Measurements from ENCODE around the gene ATG3. TPM values are rescaled to one million over a fixed set of nuclear protein-coding genes. Genes with fewer than 3 reads are reported as not detected.

Gene ATG3
- 10 to 100 TPM; 35.1 to 65.8 (median 50.3) TPM for total RNA-seq
- polyA plus RNA-seq, result 10 to 100 TPM; 70.9 to 75.8 TPM
- 39.7 reads per million, percentile 66 among the genes with 10 or more reads in this experiment for total RNA-seq

DNA sequence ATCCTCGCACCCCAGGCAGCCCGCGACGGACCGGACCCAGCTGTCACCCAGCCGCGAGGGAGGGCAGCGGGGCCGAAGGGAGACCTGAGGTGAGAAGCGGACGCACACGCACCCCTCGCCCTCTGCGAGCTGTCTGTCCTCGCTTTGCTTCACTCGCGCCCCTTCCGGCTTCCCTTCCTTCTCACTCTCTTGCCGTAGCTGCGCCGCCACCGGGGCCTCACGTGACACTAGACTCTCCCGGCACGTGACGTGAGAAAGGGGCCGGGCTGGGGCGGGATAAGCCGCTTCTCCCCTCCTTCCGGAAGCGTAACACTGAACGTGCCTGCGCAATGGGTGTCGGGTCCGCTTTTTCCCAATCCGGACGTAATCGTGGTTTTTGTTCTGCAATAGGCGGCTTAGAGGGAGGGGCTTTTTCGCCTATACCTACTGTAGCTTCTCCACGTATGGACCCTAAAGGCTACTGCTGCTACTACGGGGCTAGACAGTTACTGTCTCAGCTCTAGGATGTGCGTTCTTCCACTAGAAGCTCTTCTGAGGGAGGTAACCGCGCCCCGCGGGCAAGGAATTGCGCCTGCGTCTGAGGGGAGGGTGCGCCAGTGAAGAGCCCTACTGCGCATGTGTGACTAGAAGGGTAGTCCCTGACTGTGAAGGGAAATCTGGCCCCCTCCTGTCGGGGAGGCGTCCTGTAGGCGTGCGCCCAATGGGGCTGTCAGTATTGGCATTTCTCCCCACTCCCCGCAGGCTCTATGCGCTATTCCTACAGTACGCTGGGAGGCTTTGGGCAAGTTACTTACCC is at the start of gene ATG3, which contains the start of gene SLC35A5:
ATG3 (minus strand) TSS at position 229 of the 796 bp plus-strand sequence. CDS start 434 bp downstream, outside the sequence.
SLC35A5 (plus strand) TSS at position 312 of the 796 bp plus-strand sequence. CDS start 1,359 bp downstream, outside the sequence.
- no peaks in the 10 kb centered on the region for H3K27me3 ChIP-seq (ENCODE audit: control insufficient read depth in 2 of 2, insufficient read depth in 2 of 2, low read length in 2 of 2)
- H3K36me3 ChIP-seq (ENCODE audit: control insufficient read depth in 2 of 3, insufficient read depth in 3 of 3, low read length in 3 of 3), result peaks cover 0 to 8% (median 0%) of the 10 kb centered on the region in 3 experiments
- ATAC-seq (peak; percentile 88), DNase-seq (peak; percentile 97 to 100 (median 99))
- H3K4me3 Mint-ChIP-seq, result peak within 1 kb of the TSS; percentile 93 to 100 (median 98)
- peaks cover 3 to 31% (median 21%) of the 10 kb centered on the region in 5 donors for H3K36me3 Mint-ChIP-seq
- no peaks in the 10 kb centered on the region for H3K9me3 ChIP-seq (ENCODE audit: control insufficient read depth in 2 of 3, low read length in 3 of 3)
- CTCF ChIA-PET, result interaction anchor here (0.6 to 0.7 kb wide), 2 partner anchors 415 to 425 kb away, joined by 3 to 5 read pairs; no protein-coding TSS in a partner anchor
- H3K4me1 ChIP-seq (ENCODE audit: control insufficient read depth in 2 of 2, insufficient read depth in 2 of 2, low read length in 2 of 2), result peaks cover 13 to 15% of the 10 kb centered on the region in 2 donors
- POLR2A ChIA-PET, result interaction anchor here (0.5 to 3.7 kb wide), 14 partner anchors 10 to 953 kb away, joined by 3 to 24 read pairs (median 4); partner anchors contain the start of genes CD200, GTPBP8 and SPICE1
- intact Hi-C loops (cut with micrococcal nuclease), result loop anchor here (1.0 to 10.0 kb wide), 26 partner anchors 15 to 1653 kb away; partner anchors contain the start of genes ABHD10 (in 2 of the 2), CCDC191 (in 2 of the 2), QTRT2 (in 2 of the 2) and USF3 (in 2 of the 2)
- H3K27me3 Mint-ChIP-seq, result no peaks in the 10 kb centered on the region
- H3K9me3 Mint-ChIP-seq, result peaks cover 0 to 7% (median 0%) of the 10 kb centered on the region in 11 donors
- peak within 1 kb of the TSS; percentile 86 for H3K4me3 ChIP-seq (ENCODE audit: low read length)
- H3K4me1 Mint-ChIP-seq, result peaks cover 25 to 73% (median 59%) of the 10 kb centered on the region in 7 donors
- peak within 1 kb of the TSS; percentile 96 to 100 (median 99) for H3K27ac Mint-ChIP-seq
- H3K27ac ChIP-seq (ENCODE audit: low read depth, low read length), result peak within 1 kb of the TSS; percentile 91

- Mint-ChIP-seq H3K4me3 (no peak overlapping the region), H3K27ac (no peak overlapping the region), H3K27me3 (peaks cover 11 to 32% (median 17%) of the 10 kb centered on the region in 5 donors), H3K9me3 (no peaks in the 10 kb centered on the region), H3K36me3 (no peaks in the 10 kb centered on the region), H3K4me1 (peaks cover 0 to 5% (median 0%) of the 10 kb centered on the region in 7 donors)
- ChIA-PET CTCF (no interaction called here), POLR2A (no interaction called here)
- H3K4me3 ChIP-seq (ENCODE audit: low read length), result no peak overlapping the region
- intact Hi-C loops (cut with micrococcal nuclease), result no loop called here
- H3K36me3 ChIP-seq (ENCODE audit: control insufficient read depth in 2 of 3, insufficient read depth in 3 of 3, low read length in 3 of 3), result no peaks in the 10 kb centered on the region
- ATAC-seq (no peak), DNase-seq (no peak)
- H3K27me3 ChIP-seq (ENCODE audit: control insufficient read depth in 2 of 2, insufficient read depth in 2 of 2, low read length in 2 of 2), result no peaks in the 10 kb centered on the region
- no peaks in the 10 kb centered on the region for H3K9me3 ChIP-seq (ENCODE audit: control insufficient read depth in 2 of 3, low read length in 3 of 3)
- no peaks in the 10 kb centered on the region for H3K4me1 ChIP-seq (ENCODE audit: control insufficient read depth in 2 of 2, insufficient read depth in 2 of 2, low read length in 2 of 2)
- H3K27ac ChIP-seq (ENCODE audit: low read depth, low read length), result no peak overlapping the region
Measured at GRCh38 chr3:112610121-112610520, 48.4 kb upstream of the ATG3 start.

DNA sequence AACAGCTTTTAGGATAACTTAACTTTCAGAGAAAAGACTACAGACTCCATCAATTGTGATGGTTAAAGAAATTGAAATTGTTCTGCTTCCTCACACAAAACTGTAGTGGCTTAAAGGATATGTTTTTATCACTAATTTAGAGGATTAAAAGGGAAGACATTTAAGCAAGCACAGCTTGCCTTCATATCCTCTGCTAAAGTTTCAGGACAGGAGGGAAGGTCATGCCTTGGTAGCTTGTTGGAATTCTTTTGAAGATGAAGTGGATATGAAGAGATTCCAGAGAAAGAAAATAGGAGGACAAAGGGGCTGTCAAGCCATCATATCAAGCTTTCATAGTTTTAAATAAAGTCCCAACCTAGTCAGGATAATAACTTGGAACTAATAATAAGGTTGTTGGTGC is 46.1 kb upstream of the ATG3 start:
- no peak overlapping the region for H3K27ac Mint-ChIP-seq
- Histone ChIP-seq H3K36me3 (ENCODE audit: control insufficient read depth in 2 of 3, insufficient read depth in 3 of 3, low read length in 3 of 3) (no peaks in the 10 kb centered on the region), H3K4me1 (ENCODE audit: control insufficient read depth in 2 of 2, insufficient read depth in 2 of 2, low read length in 2 of 2) (no peaks in the 10 kb centered on the region), H3K27me3 (ENCODE audit: control insufficient read depth in 2 of 2, insufficient read depth in 2 of 2, low read length in 2 of 2) (no peaks in the 10 kb centered on the region), H3K27ac (ENCODE audit: low read depth, low read length) (no peak overlapping the region), H3K4me3 (ENCODE audit: low read length) (no peak overlapping the region), H3K9me3 (ENCODE audit: control insufficient read depth in 2 of 3, low read length in 3 of 3) (no peaks in the 10 kb centered on the region)
- ATAC-seq, result no peak
- no peak overlapping the region for H3K4me3 Mint-ChIP-seq
- no peak for DNase-seq
- peaks cover 0 to 12% (median 0%) of the 10 kb centered on the region in 7 donors for H3K4me1 Mint-ChIP-seq
- H3K36me3 Mint-ChIP-seq, result no peaks in the 10 kb centered on the region
- peaks cover 0 to 3% (median 0%) of the 10 kb centered on the region in 11 donors for H3K9me3 Mint-ChIP-seq
- peaks cover 11 to 31% (median 16%) of the 10 kb centered on the region in 5 donors for H3K27me3 Mint-ChIP-seq
- POLR2A ChIA-PET, result no interaction called here
- CTCF ChIA-PET, result interaction anchor here (0.6 kb wide), 1 partner anchor 406 kb away, joined by 4 read pairs; no protein-coding TSS in a partner anchor
- intact Hi-C loops (cut with micrococcal nuclease), result no loop called here

DNA sequence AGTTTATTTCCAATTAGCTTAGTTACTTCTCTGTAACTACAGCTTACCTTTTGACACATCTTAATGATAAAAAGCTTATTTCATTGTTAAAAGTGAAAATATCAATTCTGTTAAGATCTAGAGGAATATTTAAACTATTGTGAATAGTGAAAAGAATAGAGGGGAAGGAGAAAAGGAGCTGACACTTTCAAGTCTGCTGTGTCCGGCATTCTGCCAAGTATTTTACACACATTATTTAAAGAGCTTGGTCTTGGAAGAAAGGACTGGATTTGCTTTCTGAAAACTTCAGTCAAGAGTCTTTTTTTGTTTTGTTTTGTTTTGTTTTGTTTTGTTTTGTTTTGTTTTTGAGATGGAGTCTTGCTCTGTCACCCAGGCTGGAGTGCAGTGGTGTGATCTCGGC is 44.3 kb upstream of the ATG3 start:
- Mint-ChIP-seq H3K4me1 (peaks cover 0 to 24% (median 4%) of the 10 kb centered on the region in 7 donors), H3K4me3 (no peak overlapping the region), H3K36me3 (no peaks in the 10 kb centered on the region), H3K27ac (no peak overlapping the region), H3K9me3 (peaks cover 0 to 3% (median 0%) of the 10 kb centered on the region in 11 donors), H3K27me3 (peaks cover 10 to 26% (median 14%) of the 10 kb centered on the region in 5 donors)
- Histone ChIP-seq H3K9me3 (ENCODE audit: control insufficient read depth in 2 of 3, low read length in 3 of 3) (no peaks in the 10 kb centered on the region), H3K36me3 (ENCODE audit: control insufficient read depth in 2 of 3, insufficient read depth in 3 of 3, low read length in 3 of 3) (no peaks in the 10 kb centered on the region), H3K4me3 (ENCODE audit: low read length) (no peak overlapping the region), H3K4me1 (ENCODE audit: control insufficient read depth in 2 of 2, insufficient read depth in 2 of 2, low read length in 2 of 2) (no peaks in the 10 kb centered on the region), H3K27ac (ENCODE audit: low read depth, low read length) (no peak overlapping the region), H3K27me3 (ENCODE audit: control insufficient read depth in 2 of 2, insufficient read depth in 2 of 2, low read length in 2 of 2) (no peaks in the 10 kb centered on the region)
- intact Hi-C loops (cut with micrococcal nuclease), result no loop called here
- DNase-seq (no peak), ATAC-seq (no peak)
- ChIA-PET CTCF (no interaction called here), POLR2A (no interaction called here)

GRCh38 chr3:112605285-112605684 is 43.5 kb upstream of the ATG3 start:
- intact Hi-C loops (cut with micrococcal nuclease), result no loop called here
- no peak overlapping the region for H3K27ac Mint-ChIP-seq

GRCh38 chr3:112604536-112604935 is 42.8 kb upstream of the ATG3 start:
- Mint-ChIP-seq H3K4me1 (peaks cover 0 to 24% (median 4%) of the 10 kb centered on the region in 7 donors), H3K4me3 (no peak overlapping the region), H3K36me3 (no peaks in the 10 kb centered on the region), H3K9me3 (peaks cover 0 to 3% (median 0%) of the 10 kb centered on the region in 11 donors), H3K27ac (no peak overlapping the region), H3K27me3 (peaks cover 8 to 26% (median 11%) of the 10 kb centered on the region in 5 donors)
- Histone ChIP-seq H3K36me3 (ENCODE audit: control insufficient read depth in 2 of 3, insufficient read depth in 3 of 3, low read length in 3 of 3) (no peaks in the 10 kb centered on the region), H3K27ac (ENCODE audit: low read depth, low read length) (no peak overlapping the region), H3K4me1 (ENCODE audit: control insufficient read depth in 2 of 2, insufficient read depth in 2 of 2, low read length in 2 of 2) (no peaks in the 10 kb centered on the region), H3K27me3 (ENCODE audit: control insufficient read depth in 2 of 2, insufficient read depth in 2 of 2, low read length in 2 of 2) (no peaks in the 10 kb centered on the region), H3K4me3 (ENCODE audit: low read length) (no peak overlapping the region), H3K9me3 (ENCODE audit: control insufficient read depth in 2 of 3, low read length in 3 of 3) (no peaks in the 10 kb centered on the region)
- ATAC-seq (no peak), DNase-seq (no peak)
- ChIA-PET CTCF (no interaction called here), POLR2A (no interaction called here)
- intact Hi-C loops (cut with micrococcal nuclease), result no loop called here

More at GRCh38 chr3:112605285-112605684, 43.5 kb upstream of the ATG3 start:
- ChIA-PET CTCF (no interaction called here), POLR2A (no interaction called here)
- Histone ChIP-seq H3K27me3 (ENCODE audit: control insufficient read depth in 2 of 2, insufficient read depth in 2 of 2, low read length in 2 of 2) (no peaks in the 10 kb centered on the region), H3K9me3 (ENCODE audit: control insufficient read depth in 2 of 3, low read length in 3 of 3) (no peaks in the 10 kb centered on the region), H3K4me1 (ENCODE audit: control insufficient read depth in 2 of 2, insufficient read depth in 2 of 2, low read length in 2 of 2) (no peaks in the 10 kb centered on the region), H3K27ac (ENCODE audit: low read depth, low read length) (no peak overlapping the region), H3K36me3 (ENCODE audit: control insufficient read depth in 2 of 3, insufficient read depth in 3 of 3, low read length in 3 of 3) (no peaks in the 10 kb centered on the region), H3K4me3 (ENCODE audit: low read length) (no peak overlapping the region)
- DNase-seq (no peak), ATAC-seq (no peak)
- H3K4me1 Mint-ChIP-seq, result peaks cover 0 to 24% (median 4%) of the 10 kb centered on the region in 7 donors
- peaks cover 0 to 3% (median 0%) of the 10 kb centered on the region in 11 donors for H3K9me3 Mint-ChIP-seq
- no peaks in the 10 kb centered on the region for H3K36me3 Mint-ChIP-seq
- peaks cover 8 to 26% (median 12%) of the 10 kb centered on the region in 5 donors for H3K27me3 Mint-ChIP-seq
- no peak overlapping the region for H3K4me3 Mint-ChIP-seq

All from naive thymus-derived CD4-positive, alpha-beta T cell (primary cell).